Stimulated activated CD4-positive, alpha-beta T cell treated with anti-CD3 and anti-CD28 coated beads, Interleukin-4, amount 100 ng/mL, for 1 hour (primary cell): ENCODE results near the gene CHST15.

ENCODE experiments used
- DNase-seq: peaks from one replicate; pipeline ENCODE4 v3.0.0-alpha.2; 2020

The CHST15 gene, protein sequence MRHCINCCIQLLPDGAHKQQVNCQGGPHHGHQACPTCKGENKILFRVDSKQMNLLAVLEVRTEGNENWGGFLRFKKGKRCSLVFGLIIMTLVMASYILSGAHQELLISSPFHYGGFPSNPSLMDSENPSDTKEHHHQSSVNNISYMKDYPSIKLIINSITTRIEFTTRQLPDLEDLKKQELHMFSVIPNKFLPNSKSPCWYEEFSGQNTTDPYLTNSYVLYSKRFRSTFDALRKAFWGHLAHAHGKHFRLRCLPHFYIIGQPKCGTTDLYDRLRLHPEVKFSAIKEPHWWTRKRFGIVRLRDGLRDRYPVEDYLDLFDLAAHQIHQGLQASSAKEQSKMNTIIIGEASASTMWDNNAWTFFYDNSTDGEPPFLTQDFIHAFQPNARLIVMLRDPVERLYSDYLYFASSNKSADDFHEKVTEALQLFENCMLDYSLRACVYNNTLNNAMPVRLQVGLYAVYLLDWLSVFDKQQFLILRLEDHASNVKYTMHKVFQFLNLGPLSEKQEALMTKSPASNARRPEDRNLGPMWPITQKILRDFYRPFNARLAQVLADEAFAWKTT

DNA sequence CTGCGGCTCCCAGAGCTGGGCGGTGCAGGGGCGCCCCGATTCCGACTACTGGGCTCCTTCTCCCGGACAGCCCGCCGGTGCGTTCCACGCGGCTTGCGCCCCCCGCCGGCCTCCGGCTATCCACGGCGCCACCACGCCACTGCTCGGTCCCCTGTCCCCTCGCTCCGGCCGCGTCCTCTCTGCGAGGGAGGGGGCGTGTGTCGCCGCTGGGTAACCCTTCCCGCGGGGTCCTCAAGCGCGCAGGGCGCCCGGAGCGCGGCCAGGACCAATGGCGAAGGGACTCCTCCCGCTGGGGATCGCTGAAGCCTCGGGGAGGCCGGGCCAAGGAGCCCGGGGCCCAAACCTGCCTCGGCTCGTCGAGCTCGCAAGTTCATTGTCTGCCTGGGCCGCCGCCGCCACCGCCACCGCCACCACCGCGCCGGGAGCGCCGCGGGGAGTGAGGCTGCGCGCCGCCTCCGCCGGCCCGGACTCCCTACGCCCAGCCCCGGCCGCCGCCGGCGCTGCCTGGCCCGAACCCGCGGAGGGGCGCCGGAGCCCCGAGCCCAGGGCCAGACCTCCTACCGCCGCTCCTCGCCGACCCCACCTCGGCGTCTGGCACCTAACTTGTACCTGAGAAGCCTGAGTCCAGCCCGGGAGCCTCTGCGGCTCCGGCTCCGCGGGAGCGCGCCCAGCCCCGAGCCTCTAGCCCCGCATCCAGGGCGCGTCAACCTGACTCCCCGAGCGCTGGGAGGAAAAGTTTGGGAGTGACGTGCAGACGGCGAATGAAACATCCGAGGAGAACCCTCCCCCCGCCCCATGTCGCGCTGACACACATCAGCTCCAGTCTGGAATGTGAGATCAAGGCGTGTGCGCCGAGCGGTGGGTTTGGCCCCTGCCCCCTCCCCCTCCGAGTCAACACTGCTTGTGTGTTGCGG is at the start of gene CHST15:
Gene CHST15 (minus strand): TSS at position 739 of the 914 bp plus-strand sequence. CDS start 47,386 bp downstream, outside the sequence.
- DNase-seq: no peak

DNA sequence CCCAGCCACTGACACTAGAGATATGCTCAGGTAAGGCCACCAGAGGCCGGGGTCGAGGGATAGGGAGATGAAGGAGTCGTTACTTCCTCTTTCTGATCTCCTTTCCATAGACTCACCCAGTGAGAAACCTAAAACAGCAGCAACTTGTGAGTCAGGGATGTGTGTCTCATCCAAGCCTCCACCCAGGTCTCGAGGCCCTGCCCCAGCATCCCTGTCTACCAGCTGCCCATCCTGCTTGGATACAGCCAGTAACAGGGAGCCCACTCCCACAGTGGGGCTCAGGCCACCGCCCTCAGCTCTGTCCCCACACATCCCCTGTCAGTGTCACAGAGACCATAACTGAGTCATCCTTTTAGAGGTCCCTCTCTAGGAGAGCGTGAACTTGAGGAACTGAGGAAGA is 49.6 kb upstream of the CHST15 start:
- DNase-seq: no peak

DNA sequence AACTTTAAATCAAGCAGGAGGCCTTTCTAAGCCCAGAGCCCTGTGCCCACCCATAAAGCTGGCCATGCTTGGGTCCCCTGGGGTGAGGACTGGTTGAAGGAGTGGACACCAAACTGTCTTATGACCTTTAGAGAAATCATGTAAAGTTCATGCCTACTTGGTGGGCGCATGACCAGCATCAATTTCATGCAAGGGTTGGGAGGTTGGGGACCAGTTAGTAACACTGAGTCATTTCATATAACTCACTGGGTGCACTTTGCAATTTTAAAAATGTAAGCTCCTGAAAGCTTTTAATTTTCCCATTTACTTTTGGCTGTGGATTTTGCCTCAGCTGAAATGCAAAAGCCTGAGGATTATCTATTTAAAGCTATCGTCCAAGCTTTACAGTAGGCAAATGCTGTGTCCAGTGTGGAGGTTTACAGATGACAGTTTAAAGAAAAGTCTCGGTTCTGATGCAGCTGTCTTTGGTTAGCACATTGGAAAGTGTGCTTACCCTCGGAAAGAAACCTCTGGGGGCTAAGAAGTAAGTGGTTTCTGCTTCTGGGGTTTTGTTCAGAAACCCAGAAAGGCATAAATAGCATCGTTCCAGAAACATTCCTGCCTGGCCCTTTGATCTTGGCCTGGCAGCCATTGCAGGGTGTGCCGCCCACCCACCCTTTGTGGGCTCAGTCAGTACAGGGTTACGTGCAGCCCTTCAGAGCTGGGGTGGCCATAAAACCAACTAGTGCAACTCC is 48.8 kb upstream of the CHST15 start:
- DNase-seq: no peak

DNA sequence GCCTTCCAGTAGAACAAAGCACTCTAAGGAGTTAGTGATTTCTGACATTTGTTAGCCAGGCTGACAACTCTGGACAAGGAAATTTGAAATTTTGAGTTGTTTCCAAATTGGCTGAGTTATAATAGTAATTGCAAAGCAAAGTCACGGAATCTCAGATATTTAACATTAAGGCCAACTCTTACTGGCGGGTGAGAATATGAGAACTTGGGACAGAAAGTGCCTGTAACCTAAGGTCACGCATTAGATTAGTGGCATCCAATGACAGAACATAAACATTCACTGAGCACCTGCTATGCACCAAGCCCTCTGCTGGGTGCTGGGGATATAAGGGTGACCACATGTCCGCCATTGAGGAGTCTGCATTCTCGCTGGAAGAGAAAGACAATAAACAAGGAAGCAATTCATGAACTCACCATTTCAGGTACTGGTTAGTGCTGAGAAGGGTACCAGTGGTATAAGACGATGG is 45.5 kb upstream of the CHST15 start:
- DNase-seq: no peak

DNA sequence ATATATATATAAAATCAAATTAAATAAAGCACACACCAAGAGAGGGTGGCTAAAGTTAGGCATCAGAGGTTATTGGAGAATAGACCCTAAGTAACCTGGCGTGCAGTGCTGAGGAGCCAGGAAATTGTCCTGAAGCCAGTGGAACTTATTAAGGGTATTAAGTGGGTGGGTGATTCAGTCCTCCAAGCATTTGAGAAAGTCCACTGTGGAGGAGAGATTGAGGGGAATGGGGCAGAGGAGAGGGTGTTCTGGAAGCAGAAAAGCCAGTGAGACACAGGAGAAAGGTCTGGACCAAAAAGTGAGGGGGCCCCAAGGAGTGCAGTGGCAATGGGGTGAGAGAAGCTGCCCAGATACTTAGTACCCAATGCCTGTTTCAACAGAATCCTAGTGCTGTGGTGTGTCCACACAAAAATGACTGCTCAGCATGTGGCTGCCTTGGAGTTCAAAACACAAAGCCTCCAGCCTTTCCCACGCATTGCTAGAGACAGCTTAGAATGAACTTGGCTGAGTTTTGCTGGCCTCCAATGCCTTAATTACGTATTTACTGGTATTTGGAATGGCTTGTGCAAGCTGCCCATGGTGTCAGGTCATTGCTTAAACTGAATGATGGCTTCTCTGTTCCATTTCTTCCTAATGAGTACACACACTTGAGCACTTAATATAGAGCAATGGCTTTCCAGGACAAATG is 44.9 kb upstream of the CHST15 start:
- DNase-seq: no peak

DNA sequence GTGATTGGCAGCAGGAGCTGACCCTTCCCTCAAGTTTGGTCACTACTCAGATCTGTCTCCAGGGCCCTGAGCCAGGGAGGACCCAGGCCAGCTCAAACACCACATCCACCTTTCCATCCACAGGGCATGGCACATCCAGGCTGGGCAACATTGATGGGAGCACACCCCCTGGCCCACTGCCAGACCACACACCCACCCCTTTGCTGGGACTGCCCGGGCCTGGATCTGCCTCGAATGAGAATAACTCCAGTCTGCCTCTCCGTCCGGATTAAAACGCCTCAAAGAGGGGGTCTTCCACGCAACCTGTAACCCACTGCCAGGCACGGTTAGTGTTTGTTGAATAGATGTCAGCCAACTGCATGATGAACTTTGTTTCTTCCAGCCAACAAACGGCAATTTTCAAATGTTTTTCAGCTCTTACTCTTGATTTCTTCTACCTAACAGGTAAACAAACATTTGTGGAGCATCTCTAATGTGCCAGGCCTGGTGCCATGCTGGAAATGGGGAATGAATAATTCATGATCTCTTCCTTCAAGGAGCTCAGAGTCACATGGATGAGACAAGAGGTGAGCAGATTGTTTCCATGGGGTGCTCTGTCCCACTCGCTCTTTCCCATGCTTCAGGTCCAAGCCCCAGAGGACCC is 41.0 kb upstream of the CHST15 start:
- DNase-seq: no peak

DNA sequence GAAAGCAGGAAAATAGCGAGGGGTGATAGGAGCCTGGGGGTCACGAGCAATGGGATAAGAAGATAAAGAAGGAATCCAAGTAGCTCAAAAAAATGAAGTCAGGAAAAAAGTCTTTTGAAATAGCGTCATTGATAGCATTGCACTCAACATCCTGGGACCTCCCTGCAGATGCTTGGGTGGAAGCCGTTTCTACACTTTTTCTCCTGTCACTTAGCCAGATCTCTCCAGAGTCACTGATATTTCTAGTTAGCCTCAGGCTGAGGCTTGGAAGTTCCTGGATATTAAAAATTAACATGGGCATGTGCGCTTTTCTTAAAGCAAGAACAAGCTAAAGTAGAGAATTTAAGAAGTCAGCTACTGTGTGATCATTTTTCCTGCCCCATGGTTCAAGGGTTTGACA is 39.5 kb upstream of the CHST15 start:
- no peak for DNase-seq

DNA sequence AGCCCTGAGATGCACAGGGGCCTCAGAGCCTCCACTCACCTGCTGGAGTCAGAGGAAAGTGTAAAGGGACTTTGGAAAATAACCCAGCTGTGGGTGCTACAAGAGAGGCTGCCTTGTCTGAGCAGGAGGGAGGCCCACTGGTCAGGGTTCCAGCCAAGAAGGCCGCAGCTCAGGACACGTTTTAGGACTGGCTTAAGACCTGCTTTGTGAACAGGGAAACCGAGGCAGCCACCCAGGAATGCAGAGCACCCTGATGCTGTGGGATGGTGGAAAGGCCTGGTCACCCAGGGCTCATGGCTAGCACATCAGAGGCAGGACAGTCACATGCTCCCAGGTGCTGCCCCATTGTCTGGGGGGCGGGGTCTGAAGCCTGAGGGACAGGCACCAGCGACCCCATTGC is 38.9 kb upstream of the CHST15 start:
- no peak for DNase-seq

DNA sequence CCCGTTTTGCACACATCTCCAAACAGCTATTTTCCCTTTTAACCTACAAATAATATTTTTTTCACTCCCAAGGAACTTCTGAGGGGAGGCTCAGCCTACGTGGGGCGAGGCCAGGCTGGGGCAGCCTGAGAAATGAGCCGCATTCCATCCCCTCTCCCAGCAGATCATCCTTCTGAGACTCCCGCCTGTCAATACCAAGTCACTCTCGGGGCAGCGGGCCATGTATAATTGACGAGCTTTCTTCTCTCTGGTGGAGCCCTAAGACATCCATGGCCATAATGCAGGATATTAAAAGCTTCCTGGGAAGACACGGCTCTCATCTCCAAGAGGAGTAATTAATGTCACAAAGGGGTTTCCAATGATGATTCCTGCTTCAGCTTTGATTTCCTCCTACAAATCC is 37.8 kb upstream of the CHST15 start:
- no peak for DNase-seq

DNA sequence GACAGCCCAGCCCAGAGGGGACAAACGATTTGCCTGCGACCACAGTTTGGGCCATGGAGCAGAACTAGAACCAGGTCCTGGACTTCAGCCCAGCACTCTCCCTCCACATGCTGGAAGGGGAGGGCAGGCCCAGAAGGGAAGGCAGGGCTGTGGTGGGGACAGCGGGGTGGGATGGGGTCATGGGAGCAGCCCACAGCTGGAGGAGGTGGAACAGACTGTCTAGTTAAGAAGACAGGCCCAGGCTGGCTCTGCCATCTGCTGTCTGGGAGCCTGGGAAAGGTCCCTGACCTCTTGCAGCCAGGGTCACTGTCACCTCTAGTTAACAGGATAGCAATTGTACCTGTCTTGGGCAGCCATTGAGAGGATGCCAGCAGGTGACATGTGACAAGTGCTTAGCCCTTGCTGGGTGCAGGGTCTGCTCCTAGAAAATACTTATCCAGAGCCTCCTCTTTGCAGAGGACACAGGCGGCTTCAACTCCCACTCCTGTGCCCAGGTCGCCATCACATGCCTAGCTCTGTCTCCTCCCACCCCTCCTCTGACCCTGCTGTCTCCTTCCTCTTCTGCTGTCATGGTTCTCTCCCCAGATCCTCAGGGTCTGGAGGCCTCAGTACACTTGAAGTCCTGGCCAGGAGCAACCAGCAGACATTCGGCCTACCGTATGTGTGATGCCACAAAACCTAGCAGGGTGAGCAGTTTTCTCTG is 37.0 kb upstream of the CHST15 start:
- no peak for DNase-seq

DNA sequence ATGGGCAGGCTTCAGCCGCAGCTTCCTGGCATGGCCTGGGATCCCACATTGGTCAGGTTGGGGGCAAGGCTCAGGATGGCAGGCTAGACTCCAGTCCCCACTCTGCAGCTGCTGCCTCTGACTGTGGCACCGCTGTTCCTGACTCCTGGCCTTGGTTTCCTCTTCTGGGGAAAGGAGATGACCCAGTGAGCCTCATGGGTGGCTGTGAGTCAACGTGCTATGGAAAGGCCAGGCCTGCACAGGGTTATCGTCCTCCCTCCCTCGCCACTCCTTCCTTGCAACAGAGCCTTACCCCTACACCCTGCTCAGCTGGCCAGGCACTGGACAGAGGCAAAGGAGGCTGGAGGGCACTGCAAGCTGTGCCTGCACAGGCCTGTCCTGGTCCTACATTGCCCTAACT is 36.1 kb upstream of the CHST15 start:
- DNase-seq: no peak

DNA sequence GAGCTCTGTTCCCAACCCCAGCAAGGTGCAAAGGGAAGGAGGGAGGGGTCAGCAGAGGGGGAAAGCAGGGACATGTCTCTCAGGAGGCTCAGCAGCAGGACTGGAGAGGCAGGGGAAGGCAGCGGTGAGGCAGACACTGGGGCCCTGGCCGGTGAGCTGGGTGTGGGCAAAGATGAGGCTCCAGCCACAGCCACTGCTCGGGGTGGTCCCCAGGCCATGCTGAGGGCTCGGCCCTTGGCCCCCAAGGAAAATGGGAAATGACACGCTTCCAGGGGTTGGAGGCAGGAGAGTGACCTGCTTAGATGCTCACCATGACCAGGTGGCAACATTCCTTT is 35.4 kb upstream of the CHST15 start:
- DNase-seq: no peak

DNA sequence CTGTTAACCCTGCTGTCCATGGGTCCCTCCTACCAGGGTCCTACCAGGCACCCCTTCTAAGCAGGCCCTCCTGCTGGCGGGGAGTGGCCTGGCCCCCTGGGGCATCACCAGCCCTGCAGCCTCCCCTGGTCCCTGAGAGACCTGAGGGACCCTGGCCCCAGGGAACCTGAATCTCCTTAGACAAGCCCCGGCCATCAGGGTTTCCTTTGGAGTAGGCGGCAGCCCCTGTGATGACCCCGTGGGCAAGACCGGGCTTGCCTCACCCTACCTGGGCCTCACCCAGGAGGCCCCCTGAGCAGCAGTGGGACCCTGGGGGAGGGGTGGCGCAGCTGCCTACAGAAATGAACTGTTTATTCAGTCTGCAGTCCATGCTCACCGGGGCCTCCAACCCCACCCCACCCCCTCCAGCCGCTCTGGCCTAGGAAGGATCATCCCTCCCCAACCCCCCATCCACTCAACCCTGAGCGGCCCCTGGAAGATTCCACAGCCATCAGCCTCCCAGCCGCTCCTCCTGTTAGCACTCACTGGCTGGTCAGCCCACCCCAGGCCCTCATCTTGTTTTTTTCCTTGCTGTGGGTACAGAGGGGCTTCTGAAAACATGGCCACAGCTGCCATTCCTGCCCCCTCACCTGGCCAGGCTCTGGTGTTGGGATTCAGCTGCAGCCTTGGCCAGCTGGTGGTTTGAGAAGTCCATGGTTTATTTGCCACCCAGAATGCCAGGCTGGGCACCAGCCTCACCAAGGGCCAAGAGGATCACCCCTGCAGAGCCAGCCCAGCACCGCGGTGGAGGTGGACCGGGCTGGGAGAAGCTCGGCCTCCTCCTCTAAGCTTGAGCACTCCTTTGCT is 34.8 kb upstream of the CHST15 start:
- no peak for DNase-seq

DNA sequence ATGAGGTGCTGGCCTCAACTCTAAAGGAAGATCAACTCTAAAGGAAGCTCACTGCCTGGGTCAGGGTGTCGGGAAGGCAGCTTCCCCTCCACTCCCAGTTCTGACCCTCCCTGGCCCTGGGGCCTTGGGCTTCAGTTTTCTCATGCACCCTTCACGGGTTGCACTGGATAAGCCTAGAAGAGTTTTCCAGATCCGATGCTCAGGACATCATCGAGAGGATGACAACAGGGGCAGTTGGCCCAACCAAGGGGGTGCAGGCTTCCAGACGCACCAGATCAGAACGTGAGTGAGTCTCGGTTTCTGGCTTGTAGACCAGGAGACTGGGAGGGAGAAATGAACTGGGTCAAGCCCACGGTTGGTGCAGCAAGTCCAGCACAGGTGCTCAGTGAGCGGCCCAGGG is 34.2 kb upstream of the CHST15 start:
- DNase-seq: no peak

DNA sequence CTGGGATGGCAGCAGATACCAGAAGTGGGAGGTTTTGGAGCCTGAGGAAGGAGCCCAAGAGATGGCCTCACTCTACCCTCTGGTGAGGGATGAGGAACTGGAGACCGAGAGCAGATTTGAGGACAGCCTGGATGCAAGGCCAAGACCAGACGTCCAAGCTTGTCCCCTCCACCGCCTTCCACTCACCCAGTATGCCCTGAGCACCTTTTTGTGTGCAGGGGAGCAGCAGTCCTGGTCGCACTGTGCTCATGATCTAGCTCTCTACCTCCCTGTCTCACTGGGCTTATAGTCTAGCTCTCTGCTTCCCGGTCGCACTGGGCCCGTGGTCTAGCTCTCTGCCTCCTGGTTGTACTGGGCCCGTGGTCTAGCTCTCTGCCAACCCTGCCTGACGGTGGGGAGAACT is 33.6 kb upstream of the CHST15 start:
- no peak for DNase-seq

DNA sequence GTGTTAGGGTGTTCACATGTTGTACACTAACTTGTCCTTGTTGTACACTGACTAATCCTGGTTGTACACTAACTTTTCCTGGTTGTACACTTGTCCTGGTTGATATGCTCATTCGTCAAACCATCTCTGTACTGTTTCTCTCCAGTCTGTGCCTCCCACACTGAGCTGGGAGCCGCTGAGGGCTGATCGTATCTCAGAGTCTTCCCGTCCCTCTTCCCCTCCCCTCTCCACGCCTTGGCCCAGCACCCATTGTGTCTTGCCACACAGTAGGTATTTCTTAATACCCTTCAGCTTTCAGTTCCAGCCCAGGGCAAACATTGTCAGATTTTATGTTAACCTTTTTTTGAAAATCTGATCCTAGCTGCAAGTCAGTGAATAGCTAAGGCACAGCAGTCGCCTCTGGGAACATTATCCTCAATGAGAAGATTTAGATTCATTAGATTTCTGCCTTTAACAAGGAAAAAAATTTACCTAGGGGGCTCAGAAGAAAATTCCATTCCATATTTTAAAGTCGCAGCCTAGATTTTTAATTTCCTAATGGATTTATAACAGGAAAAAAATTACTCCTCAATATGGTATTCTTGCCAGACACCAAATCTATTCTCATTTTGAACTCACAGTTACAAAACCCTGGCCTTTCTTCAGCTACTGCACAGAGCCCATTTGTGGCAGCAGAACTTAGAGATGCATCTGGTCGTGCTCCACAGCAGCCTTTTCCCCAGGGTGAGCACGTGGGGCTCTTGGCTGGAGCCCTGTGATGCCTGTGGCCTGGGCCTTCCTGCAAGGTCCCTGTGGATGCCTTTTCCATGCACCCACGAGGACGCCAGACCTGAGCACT is 33.0 kb upstream of the CHST15 start:
- DNase-seq: no peak

DNA sequence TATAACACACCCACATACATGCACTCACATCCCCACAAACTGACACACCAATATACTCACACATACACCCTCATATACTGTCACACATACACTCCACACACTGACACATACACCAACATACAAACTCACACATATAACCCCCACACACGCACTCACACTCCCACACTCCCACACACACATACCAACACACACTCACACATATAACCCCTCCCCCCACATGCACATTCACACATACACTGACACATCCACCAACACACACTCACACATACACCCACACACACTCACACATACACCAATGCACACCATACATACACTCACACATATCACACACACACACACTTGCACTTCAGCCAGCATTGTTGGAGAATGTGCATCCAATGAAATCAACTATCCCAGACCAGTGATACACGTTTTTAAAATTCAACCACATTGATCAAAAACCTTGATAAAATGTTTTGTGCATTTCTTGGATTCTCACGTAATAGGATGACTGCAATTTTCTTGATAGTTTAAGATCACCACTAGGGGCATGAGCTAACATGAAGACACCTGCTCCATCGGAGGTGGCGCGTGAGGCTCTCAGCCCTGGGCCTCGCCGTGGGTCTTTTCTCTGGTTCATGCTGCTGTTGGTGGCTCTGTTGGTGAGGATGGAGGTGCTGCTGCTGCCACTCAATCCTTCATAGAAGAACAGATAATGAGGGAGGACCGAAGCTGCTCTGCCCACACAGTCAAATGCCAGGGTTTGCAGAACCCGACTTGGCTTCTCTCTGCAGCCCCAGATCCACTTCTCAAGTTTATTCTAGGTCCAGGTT is 32.1 kb upstream of the CHST15 start:
- DNase-seq: no peak

DNA sequence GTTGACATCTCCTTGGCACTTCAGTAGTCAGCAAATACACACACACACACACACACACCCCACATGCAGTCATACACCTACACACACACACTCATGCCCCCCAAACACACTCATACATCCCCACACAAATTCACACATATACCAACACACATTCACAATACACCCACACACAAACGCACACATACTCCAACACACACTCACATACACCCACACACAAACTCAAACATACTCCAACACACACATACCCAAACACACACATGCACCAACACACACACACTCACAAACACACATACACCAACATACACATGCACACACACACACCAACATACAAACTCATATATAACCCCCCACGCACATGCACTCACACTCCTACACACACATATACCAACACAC is 31.4 kb upstream of the CHST15 start:
- no peak for DNase-seq
